Measurements from ENCODE around the gene CKS1B.
"Not testable (repeated sequence)": the region's sequence is repeated elsewhere in the genome, so short reads cannot be mapped to it uniquely, and the experiment has no call there.

CKS1B gene

GRCh38 chr1:154975409-154976059 is 1.1 kb downstream of the CKS1B start:
- H3K27ac ChIP-seq (ENCODE audit: poor library complexity, severe bottlenecking), result peak overlapping the region; percentile 99
- ATAC-seq (ENCODE audit: low read depth) (no peak), DNase-seq (ENCODE audit: low spot score) (no peak)
- peaks cover 17% of the 10 kb centered on the region for H3K4me1 ChIP-seq (ENCODE audit: insufficient read depth, poor library complexity, severe bottlenecking)
- peaks cover 43% of the 10 kb centered on the region for H3K36me3 ChIP-seq (ENCODE audit: low read depth)
- TF ChIP-seq CTCF (IDR thresholded peaks at IDR 0.05; ENCODE audit: poor library complexity, severe bottlenecking), result no peak
- H3K4me3 ChIP-seq (ENCODE audit: severe bottlenecking), result peak overlapping the region; percentile 53
- no peaks in the 10 kb centered on the region for H3K27me3 ChIP-seq (ENCODE audit: insufficient read depth, poor library complexity, severe bottlenecking)
- no peaks in the 10 kb centered on the region for H3K9me3 ChIP-seq (ENCODE audit: severe bottlenecking)

GRCh38 chr1:154977762-154978161 is 3.3 kb downstream of the CKS1B start:
- not testable (repeated sequence) for H3K4me3 ChIP-seq (ENCODE audit: severe bottlenecking); H3K27me3 ChIP-seq (ENCODE audit: insufficient read depth, poor library complexity, severe bottlenecking); H3K9me3 ChIP-seq (ENCODE audit: severe bottlenecking); ATAC-seq (ENCODE audit: low read depth); DNase-seq (ENCODE audit: low spot score)
- peaks cover 43% of the 10 kb centered on the region for H3K36me3 ChIP-seq (ENCODE audit: low read depth)
- H3K4me1 ChIP-seq (ENCODE audit: insufficient read depth, poor library complexity, severe bottlenecking), result peaks cover 10% of the 10 kb centered on the region
- H3K27ac ChIP-seq (ENCODE audit: poor library complexity, severe bottlenecking), result peak overlapping the region; percentile 99

GRCh38 chr1:154978360-154978759 is 3.9 kb downstream of the CKS1B start:
- H3K9me3 ChIP-seq (ENCODE audit: severe bottlenecking), result no peaks in the 10 kb centered on the region
- H3K4me1 ChIP-seq (ENCODE audit: insufficient read depth, poor library complexity, severe bottlenecking), result peaks cover 6% of the 10 kb centered on the region
- ATAC-seq (ENCODE audit: low read depth) (no peak), DNase-seq (ENCODE audit: low spot score) (no peak)
- TF ChIP-seq CTCF (IDR thresholded peaks at IDR 0.05; ENCODE audit: poor library complexity, severe bottlenecking), result no peak
- H3K4me3 ChIP-seq (ENCODE audit: severe bottlenecking), result no peak overlapping the region
- H3K36me3 ChIP-seq (ENCODE audit: low read depth), result peaks cover 43% of the 10 kb centered on the region
- no peaks in the 10 kb centered on the region for H3K27me3 ChIP-seq (ENCODE audit: insufficient read depth, poor library complexity, severe bottlenecking)
- H3K27ac ChIP-seq (ENCODE audit: poor library complexity, severe bottlenecking), result no peak overlapping the region

DNA sequence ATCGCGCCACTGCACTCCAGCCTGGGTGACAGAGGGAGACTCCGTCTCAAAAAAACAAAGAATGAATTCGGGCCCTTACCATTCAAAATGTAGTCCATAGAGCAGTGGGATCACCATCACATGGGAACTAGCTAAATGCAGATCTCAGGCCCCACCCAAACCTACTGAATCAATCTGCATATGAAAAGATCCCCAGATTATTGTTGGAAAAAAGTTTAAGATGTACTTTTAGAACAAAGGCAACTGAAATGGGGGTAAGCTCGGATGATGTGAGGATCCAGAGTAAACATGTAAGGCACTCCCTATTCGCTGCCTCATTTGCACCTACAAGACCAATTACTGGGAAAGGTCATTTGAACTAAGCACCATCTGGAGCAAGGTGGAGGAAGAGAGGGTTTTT is 7.9 kb downstream of the CKS1B start:
- no peaks in the 10 kb centered on the region for H3K9me3 ChIP-seq (ENCODE audit: severe bottlenecking)
- H3K27me3 ChIP-seq (ENCODE audit: insufficient read depth, poor library complexity, severe bottlenecking), result no peaks in the 10 kb centered on the region
- H3K36me3 ChIP-seq (ENCODE audit: low read depth), result peaks cover 49% of the 10 kb centered on the region
- DNase-seq (ENCODE audit: low spot score) (no peak), ATAC-seq (ENCODE audit: low read depth) (no peak)
- TF ChIP-seq CTCF (IDR thresholded peaks at IDR 0.05; ENCODE audit: poor library complexity, severe bottlenecking), result no peak
- H3K4me1 ChIP-seq (ENCODE audit: insufficient read depth, poor library complexity, severe bottlenecking), result peaks cover 10% of the 10 kb centered on the region
- H3K4me3 ChIP-seq (ENCODE audit: severe bottlenecking), result peak overlapping the region; percentile 75
- H3K27ac ChIP-seq (ENCODE audit: poor library complexity, severe bottlenecking), result peak overlapping the region; percentile 67

DNA sequence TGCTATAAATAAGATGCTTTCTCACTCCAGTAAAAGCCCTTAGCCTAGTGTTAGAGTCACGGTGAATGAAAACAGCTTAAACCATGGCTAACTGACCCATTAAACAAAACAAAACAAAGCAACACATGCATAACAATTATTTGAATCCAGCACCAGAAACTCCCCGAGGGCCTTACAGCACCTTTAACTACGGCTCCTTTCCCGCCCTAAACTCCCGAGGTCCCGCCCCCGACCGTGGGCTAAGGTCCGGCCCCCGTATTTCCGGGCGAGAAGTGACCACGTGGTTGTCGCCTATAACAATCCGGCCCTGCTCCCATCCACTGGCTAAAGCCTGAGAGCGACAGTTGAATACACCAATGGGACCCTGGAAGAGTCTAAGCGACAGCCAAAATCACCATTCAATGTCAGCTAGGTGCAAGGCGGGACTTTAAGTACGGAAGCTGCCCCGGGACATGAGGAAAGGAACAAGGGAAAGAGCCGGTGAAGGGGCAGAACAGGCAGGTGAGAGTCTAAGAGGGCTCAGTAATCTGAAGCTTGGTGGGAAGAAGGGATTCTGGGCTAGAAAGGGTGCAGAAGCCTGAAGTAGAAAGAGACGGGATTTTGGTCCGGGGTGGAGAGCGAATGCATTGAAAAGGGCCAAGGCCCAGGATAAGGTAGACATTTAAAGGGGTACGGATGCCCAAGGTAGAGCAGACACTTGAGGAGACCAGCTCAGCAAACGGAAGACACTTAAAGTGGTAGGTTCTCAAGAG is 8.6 kb downstream of the CKS1B start, which contains the start of gene FLAD1:
TSS of gene FLAD1 (plus strand) at position 448 of the 752 bp plus-strand sequence. CDS start 351 bp downstream, outside the sequence.
- Histone ChIP-seq H3K27ac (ENCODE audit: poor library complexity, severe bottlenecking) (peak within 1 kb of the TSS; percentile 67), H3K36me3 (ENCODE audit: low read depth) (peaks cover 49% of the 10 kb centered on the region), H3K4me3 (ENCODE audit: severe bottlenecking) (peak within 1 kb of the TSS; percentile 75), H3K4me1 (ENCODE audit: insufficient read depth, poor library complexity, severe bottlenecking) (peaks cover 10% of the 10 kb centered on the region), H3K9me3 (ENCODE audit: severe bottlenecking) (no peaks in the 10 kb centered on the region), H3K27me3 (ENCODE audit: insufficient read depth, poor library complexity, severe bottlenecking) (no peaks in the 10 kb centered on the region)
- ATAC-seq (ENCODE audit: low read depth), result peak; percentile 99
- DNase-seq (ENCODE audit: low spot score), result peak; percentile 98
- TF ChIP-seq CTCF (IDR thresholded peaks at IDR 0.05; ENCODE audit: poor library complexity, severe bottlenecking), result no peak

Measured in RWPE2 (cell line).